AG04450 (cell line): Measurements from ENCODE around the gene NINJ2. TPM values are rescaled to one million over a fixed set of nuclear protein-coding genes. Genes with fewer than 3 reads are reported as not detected.

Experiments
- CTCF ChIA-PET: fragments of 300-600, 350-600 bp; formaldehyde crosslinking; extraction: SDS; loops from one replicate; lab custom pipeline; 2022; ENCODE audit warnings: antibody characterized with exemption, inconsistent platforms; lab: Charles Lee
- POLR2A ChIA-PET: fragments of 350-600 bp; formaldehyde crosslinking; extraction: SDS; loops from one replicate; lab custom pipeline; 2021; ENCODE audit warnings: antibody characterized with exemption, inconsistent platforms; lab: Yijun Ruan, JAX
- DNase-seq: peaks from one replicate; pipeline ENCODE4 v3.0.0-alpha.2; 2011; ENCODE audit warnings: low read depth, low spot score
- H3K27ac ChIP-seq: one replicate; pipeline ENCODE4 v1.5.1; 2012; ENCODE audit warnings: low read depth, low read length, control low read depth
- H3K27me3 ChIP-seq: one replicate; pipeline ENCODE4 v1.6.0; 2012; ENCODE audit warnings: low read length; ENCODE audit not compliant: control insufficient read depth, insufficient read depth
- H3K4me3 ChIP-seq: 2 replicates; pipeline ENCODE4 v1.5.1; 2011; ENCODE audit warnings: mild to moderate bottlenecking, low read depth, low read length, control low read depth
- H3K9me3 ChIP-seq: 2 replicates; pipeline ENCODE4 v1.5.1; 2012; ENCODE audit warnings: low read length; ENCODE audit not compliant: control insufficient read depth, insufficient read depth
- CTCF ChIP-seq: IDR thresholded peaks from 2 replicates; pipeline ENCODE4 v1.5.1; 2011; ENCODE audit warnings: low read depth, low read length, control low read depth, inconsistent platforms
- polyA plus RNA-seq: library from polyadenylated mRNA; depleted of rRNA; stranded (reverse); fragments of >200 nt; gene quantifications from 2 replicates; pipeline ENCODE4 v1.2.3, GENCODE V29; 2011

The NINJ2 gene
- polyA plus RNA-seq, 1 experiment = not detected

- peaks cover 24% of the 10 kb centered on the region for H3K27me3 ChIP-seq
- peaks cover 4% of the 10 kb centered on the region; the same call in 1 of the 2 replicates for H3K9me3 ChIP-seq
- ChIA-PET CTCF (interaction anchor here (0.6 to 6.3 kb wide), 3 partner anchors 12 to 105 kb away, joined by 6 to 36 read pairs (median 27); no protein-coding TSS in a partner anchor), POLR2A (interaction anchor here (0.5 kb wide), 1 partner anchor 19 kb away, joined by 3 read pairs; no protein-coding TSS in a partner anchor)
- no peak for DNase-seq
- no peak for TF ChIP-seq CTCF
- H3K4me3 ChIP-seq = no peak overlapping the region
- H3K27ac ChIP-seq = no peak overlapping the region
Measured at GRCh38 chr12:535396-535795, 127.8 kb downstream of the NINJ2 start.

GRCh38 chr12:534216-534615 lies 129.0 kb downstream of the NINJ2 start:
- CTCF ChIA-PET = interaction anchor here (2.4 kb wide), 1 partner anchor 13 kb away, joined by 9 read pairs; no protein-coding TSS in a partner anchor
- no peak for TF ChIP-seq CTCF
- Histone ChIP-seq H3K27ac (no peak overlapping the region), H3K27me3 (peaks cover 21% of the 10 kb centered on the region), H3K4me3 (no peak overlapping the region), H3K9me3 (peaks cover 4% of the 10 kb centered on the region; the same call in 1 of the 2 replicates)
- POLR2A ChIA-PET = no interaction called here
- DNase-seq = no peak

DNA sequence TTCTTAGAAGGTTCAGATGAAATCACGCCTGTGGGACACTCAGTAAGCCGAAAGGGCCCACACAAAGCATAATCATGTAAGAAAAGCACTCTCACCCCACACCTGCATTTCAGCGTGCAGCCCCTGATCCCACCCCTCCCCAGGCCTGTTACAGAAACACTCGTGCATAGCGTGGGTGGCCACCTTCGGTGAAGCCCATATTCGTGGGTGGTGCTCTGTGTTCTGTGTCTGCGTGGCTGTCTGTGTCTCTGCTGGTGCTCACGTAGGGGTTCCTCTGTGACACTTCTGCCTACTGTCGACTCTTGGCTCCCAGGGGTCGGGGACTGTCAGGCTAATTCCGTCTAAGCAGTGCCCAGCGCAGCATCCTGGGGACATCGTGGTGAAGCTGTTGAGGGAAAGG lies 129.5 kb downstream of the NINJ2 start:
- DNase-seq = no peak
- peaks cover 4% of the 10 kb centered on the region; the same call in 1 of the 2 replicates for H3K9me3 ChIP-seq
- ChIA-PET CTCF (interaction anchor here (2.4 kb wide), 1 partner anchor 14 kb away, joined by 9 read pairs; no protein-coding TSS in a partner anchor), POLR2A (no interaction called here)
- peaks cover 23% of the 10 kb centered on the region for H3K27me3 ChIP-seq
- TF ChIP-seq CTCF = no peak
- no peak overlapping the region for H3K4me3 ChIP-seq
- H3K27ac ChIP-seq = no peak overlapping the region

GRCh38 chr12:532908-533565 lies 130.2 kb downstream of the NINJ2 start:
- DNase-seq = no peak
- Histone ChIP-seq H3K27ac (peak overlapping the region; percentile 11), H3K4me3 (no peak overlapping the region), H3K27me3 (peaks cover 25% of the 10 kb centered on the region), H3K9me3 (peaks cover 4% of the 10 kb centered on the region; the same call in 1 of the 2 replicates)
- ChIA-PET POLR2A (no interaction called here), CTCF (interaction anchor here (0.9 to 2.4 kb wide), 2 partner anchors 14 to 91 kb away, joined by 5 to 9 read pairs; no protein-coding TSS in a partner anchor)
- TF ChIP-seq CTCF = no peak

DNA sequence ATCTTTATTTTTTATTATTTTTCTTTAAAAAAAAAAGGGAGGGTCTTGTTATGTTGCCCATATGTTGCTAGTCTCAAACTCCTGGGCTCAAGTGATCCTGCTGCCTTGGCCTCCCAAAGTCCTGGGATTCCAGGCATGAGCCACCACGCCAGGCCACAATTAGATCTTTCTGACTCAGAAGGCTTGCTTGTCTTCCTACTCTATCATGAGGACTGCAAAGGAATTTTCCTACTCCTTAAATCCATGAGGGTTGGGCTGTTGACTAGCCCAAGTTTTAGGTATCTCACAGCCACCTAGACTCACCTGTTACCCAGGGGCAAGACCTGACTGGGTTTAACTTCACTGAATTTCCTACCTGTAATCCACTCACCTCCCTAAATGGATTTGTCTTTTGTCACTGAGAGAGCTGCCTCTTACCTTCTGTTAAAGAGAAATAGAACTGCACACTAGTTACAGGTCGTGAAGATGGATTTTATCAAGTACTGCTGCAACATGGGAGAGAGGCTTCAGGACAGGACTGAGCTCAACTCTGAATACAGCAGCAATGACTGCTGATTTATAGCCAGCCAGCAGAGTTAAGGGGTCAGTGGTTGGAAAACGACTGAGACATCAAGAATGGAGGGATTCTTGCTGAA lies 131.2 kb downstream of the NINJ2 start:
- ChIA-PET CTCF (interaction anchor here (0.9 to 2.4 kb wide), 3 partner anchors 14 to 90 kb away, joined by 3 to 9 read pairs (median 5); no protein-coding TSS in a partner anchor), POLR2A (no interaction called here)
- H3K4me3 ChIP-seq = no peak overlapping the region
- DNase-seq = no peak
- H3K27ac ChIP-seq = no peak overlapping the region
- peaks cover 30% of the 10 kb centered on the region for H3K27me3 ChIP-seq
- peaks cover 4% of the 10 kb centered on the region; the same call in 1 of the 2 replicates for H3K9me3 ChIP-seq
- no peak for TF ChIP-seq CTCF
